Progenitor cell of endocrine pancreas (in vitro differentiated cells): Measurements from ENCODE around the gene WSCD1. TPM values are rescaled to one million over a fixed set of nuclear protein-coding genes. Genes with fewer than 3 reads are reported as not detected.

Experiments
- DNase-seq: peaks from one replicate; pipeline ENCODE4 v3.0.0; 2021; ENCODE audit warnings: low spot score; ENCODE audit not compliant: unreplicated experiment
- H3K27ac Mint-ChIP-seq: 2 replicates; pipeline ENCODE4 v1.8.0; 2021; ENCODE audit warnings: mild to moderate bottlenecking, moderate library complexity, mixed read lengths
- H3K27me3 Mint-ChIP-seq: 2 replicates; pipeline ENCODE4 v1.8.0; 2021; ENCODE audit warnings: mixed read lengths
- H3K36me3 Mint-ChIP-seq: 2 replicates; pipeline ENCODE4 v1.8.0; 2022; ENCODE audit warnings: mixed read lengths; ENCODE audit not compliant: insufficient read depth
- H3K4me1 Mint-ChIP-seq: 2 replicates; pipeline ENCODE4 v1.8.0; 2021; ENCODE audit warnings: low read depth, mixed read lengths
- H3K4me3 Mint-ChIP-seq: 2 replicates; pipeline ENCODE4 v1.8.0; 2021; ENCODE audit warnings: low read depth, mild to moderate bottlenecking, moderate library complexity, mixed read lengths
- H3K9me3 Mint-ChIP-seq: 2 replicates; pipeline ENCODE4 v1.8.0; 2021; ENCODE audit warnings: low read depth, mixed read lengths
- CTCF ChIP-seq: fragments of 200-600 bp; sonication (generic); IDR thresholded peaks from one replicate; pipeline ENCODE4 v1.5.0; 2021; ENCODE audit warnings: antibody characterized with exemption, mild to moderate bottlenecking; ENCODE audit not compliant: unreplicated experiment
- total RNA-seq: library from RNA; stranded (reverse); gene quantifications from 2 replicates; pipeline ENCODE4 v1.2.1, GENCODE V29; 2021

Gene WSCD1
- total RNA-seq, 1 donor from 2014 or later, result 10.3 TPM

GRCh38 chr17:6162216-6162615 lies 92.0 kb downstream of the WSCD1 start:
- no peak for TF ChIP-seq CTCF
- no peak overlapping the region for H3K4me3 Mint-ChIP-seq
- no peak for DNase-seq
- H3K4me1 Mint-ChIP-seq, result peaks cover 4% of the 10 kb centered on the region
- no peaks in the 10 kb centered on the region for H3K36me3 Mint-ChIP-seq
- H3K27ac Mint-ChIP-seq, result no peak overlapping the region
- peaks cover 37% of the 10 kb centered on the region for H3K27me3 Mint-ChIP-seq
- H3K9me3 Mint-ChIP-seq, result no peaks in the 10 kb centered on the region

GRCh38 chr17:6162892-6163291 lies 92.7 kb downstream of the WSCD1 start:
- Mint-ChIP-seq H3K27me3 (peaks cover 35% of the 10 kb centered on the region), H3K27ac (no peak overlapping the region), H3K4me1 (peaks cover 4% of the 10 kb centered on the region), H3K36me3 (no peaks in the 10 kb centered on the region), H3K9me3 (no peaks in the 10 kb centered on the region), H3K4me3 (no peak overlapping the region)
- no peak for DNase-seq
- TF ChIP-seq CTCF, result no peak

- Mint-ChIP-seq H3K27me3 (peaks cover 32% of the 10 kb centered on the region), H3K4me1 (peaks cover 4% of the 10 kb centered on the region), H3K4me3 (no peak overlapping the region), H3K36me3 (no peaks in the 10 kb centered on the region), H3K27ac (no peak overlapping the region), H3K9me3 (no peaks in the 10 kb centered on the region)
- no peak for DNase-seq
- no peak for TF ChIP-seq CTCF
Measured at GRCh38 chr17:6163612-6164333, 93.6 kb downstream of the WSCD1 start.

- Mint-ChIP-seq H3K4me3 (no peak overlapping the region), H3K9me3 (no peaks in the 10 kb centered on the region), H3K36me3 (no peaks in the 10 kb centered on the region), H3K27ac (no peak overlapping the region), H3K27me3 (peaks cover 23% of the 10 kb centered on the region), H3K4me1 (peaks cover 4% of the 10 kb centered on the region)
- no peak for TF ChIP-seq CTCF
- DNase-seq, result no peak
Measured at GRCh38 chr17:6164996-6165395, 94.8 kb downstream of the WSCD1 start.

GRCh38 chr17:6165806-6166205 lies 95.6 kb downstream of the WSCD1 start:
- DNase-seq, result no peak
- no peak overlapping the region for H3K27ac Mint-ChIP-seq
- H3K36me3 Mint-ChIP-seq, result no peaks in the 10 kb centered on the region
- peaks cover 1% of the 10 kb centered on the region for H3K4me1 Mint-ChIP-seq
- peaks cover 22% of the 10 kb centered on the region for H3K27me3 Mint-ChIP-seq
- no peak for TF ChIP-seq CTCF
- H3K9me3 Mint-ChIP-seq, result no peaks in the 10 kb centered on the region
- H3K4me3 Mint-ChIP-seq, result no peak overlapping the region
